GM19324 (cell line): ENCODE measurements around the gene PCBP3.
"Not testable (repeated sequence)": the region's sequence is repeated elsewhere in the genome, so short reads cannot be mapped to it uniquely, and the experiment has no call there.

ENCODE experiments used
- ATAC-seq: cut with Tn5 transposase; IDR thresholded peaks from one replicate; pipeline ENCODE4 v1.9.1; 2021; ENCODE audit warnings: mild to moderate bottlenecking, moderate library complexity; ENCODE audit not compliant: unreplicated experiment, low FRiP score

PCBP3 gene

GRCh38 chr21:45880097-45881068, 236.9 kb downstream of the PCBP3 start:
- no peak for ATAC-seq

GRCh38 chr21:45882645-45883044, 239.1 kb downstream of the PCBP3 start:
- no peak for ATAC-seq

DNA sequence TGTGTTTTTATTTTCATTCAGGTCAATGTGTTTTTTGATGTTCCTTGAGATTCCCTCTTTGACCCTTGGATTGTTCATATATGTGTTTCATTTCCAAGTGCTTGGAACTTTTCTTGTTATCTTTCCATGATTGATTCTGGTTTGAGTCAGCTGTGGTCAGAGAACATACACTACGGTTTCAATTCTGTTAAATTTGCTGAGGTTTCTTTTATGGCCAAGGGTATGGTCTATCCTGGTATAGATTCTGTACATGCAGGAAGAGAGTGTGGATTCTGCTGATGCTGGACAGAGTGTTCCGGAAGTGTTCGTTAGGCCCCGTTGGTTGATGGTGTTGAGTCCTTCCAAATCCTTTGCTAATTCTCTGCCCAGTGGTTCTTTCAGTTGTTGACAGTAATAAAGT, 239.6 kb downstream of the PCBP3 start:
- ATAC-seq = no peak

GRCh38 chr21:45885597-45885929, 242.0 kb downstream of the PCBP3 start:
- no peak for ATAC-seq

DNA sequence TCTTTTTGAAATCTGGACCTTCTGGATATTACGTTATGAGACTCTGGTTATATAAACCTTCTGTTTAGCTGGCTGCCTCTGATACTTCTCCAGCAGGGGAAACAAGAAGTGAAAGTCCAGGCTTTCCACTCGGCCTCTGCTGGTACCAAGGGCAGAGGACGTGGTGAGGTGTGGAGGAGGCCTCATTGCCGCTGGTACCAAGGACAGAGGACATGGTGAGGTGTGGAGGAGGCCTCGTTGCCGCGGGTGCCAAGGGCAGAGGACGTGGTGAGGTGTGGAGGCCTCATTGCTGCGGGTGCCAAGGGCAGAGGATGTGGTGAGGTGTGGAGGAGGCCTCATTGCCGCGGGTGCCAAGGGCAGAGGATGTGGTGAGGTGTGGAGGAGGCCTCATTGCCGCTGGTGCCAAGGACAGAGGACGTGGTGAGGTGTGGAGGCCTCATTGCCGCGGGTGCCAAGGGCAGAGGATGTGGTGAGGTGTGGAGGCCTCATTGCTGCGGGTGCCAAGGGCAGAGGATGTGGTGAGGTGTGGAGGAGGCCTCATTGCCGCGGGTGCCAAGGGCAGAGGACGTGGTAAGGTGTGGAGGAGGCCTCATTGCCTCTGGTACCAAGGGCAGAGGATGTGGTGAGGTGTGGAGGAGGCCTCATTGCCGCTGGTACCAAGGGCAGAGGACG, 242.5 kb downstream of the PCBP3 start:
- not testable (repeated sequence) for ATAC-seq

- ATAC-seq = no peak
These were observed 243.1 kb downstream of the PCBP3 start for GRCh38 chr21:45886610-45887026.

- no peak for ATAC-seq
These were observed 243.6 kb downstream of the PCBP3 start for GRCh38 chr21:45887120-45887611.

DNA sequence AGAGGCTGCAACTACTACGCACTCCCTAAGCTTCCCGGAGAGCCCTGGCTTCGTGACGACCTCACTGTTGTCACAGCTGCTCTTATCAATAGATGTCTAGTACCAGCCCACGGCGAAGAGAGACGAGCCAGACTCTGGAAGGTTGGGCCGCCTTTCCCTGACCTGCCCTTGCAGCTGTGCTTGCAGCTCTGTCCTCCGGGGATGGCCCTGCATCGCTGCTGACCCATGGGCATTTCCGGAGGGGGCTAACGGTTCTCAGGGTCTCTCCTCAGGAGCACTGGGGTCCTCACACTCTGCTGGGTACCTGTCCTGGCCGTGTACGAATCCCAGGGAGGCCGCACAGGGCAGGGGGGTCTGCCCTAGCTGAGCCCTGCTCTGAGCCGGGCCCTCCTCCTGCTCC, 244.3 kb downstream of the PCBP3 start:
- no peak for ATAC-seq

- no peak for ATAC-seq
These were observed 245.0 kb downstream of the PCBP3 start for GRCh38 chr21:45888386-45889009.

DNA sequence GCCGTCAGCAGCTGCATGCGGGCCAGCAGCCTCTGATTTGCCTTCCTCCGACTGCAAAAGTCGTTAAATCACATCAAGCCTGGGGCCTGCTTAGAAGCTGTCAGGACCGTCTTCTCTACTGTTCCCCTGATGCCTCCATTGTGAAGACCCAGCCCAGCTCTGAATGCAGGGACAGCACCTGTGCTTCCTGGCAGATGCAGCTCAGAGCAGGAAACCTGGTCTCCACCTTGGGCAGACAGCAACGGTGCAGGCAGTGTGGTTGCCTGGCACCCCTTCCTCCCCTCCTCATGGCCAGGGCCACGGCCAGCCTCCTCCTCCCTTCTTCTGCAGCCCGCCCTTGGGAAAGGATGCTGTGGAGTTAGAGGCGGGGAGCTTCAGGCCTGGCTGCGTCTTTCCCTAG, 245.7 kb downstream of the PCBP3 start:
- no peak for ATAC-seq

- ATAC-seq = no peak
These were observed 246.4 kb downstream of the PCBP3 start for GRCh38 chr21:45889961-45890360.

DNA sequence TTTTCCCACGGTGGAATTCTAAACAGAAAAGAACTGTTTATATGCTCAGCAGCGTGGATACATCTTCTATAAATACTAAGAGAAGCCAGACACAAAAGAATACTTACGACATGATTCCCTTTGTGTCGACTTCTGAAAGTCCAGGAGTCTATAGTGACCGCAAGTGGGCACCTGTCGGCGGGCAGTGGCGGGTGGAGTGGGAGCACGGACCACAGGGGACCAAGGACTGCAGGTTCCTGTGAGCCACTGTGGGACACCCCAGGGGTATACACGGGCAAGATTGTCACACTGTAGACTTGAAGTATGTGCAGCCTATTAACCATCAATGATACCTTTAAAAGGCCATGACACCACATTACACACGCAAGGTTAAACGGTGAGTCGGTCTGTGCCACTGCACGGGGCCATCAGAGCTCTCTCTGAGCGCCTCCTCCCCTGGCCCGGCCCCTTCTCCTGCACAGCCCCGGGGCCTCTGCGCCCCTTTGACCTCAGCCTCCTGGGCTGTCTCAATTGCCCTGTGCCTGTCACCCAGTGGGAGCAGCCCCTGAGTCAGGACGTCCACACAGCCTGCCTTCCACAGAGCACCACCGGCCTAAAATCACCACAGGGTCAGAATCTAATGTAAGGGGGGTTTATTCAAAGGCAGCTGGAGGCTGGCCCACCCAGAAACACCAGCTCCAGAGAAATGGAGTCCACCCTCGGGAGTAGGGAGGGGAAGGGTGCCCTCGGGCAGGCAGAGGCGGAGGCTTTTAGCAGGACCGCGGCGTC, 248.0 kb downstream of the PCBP3 start:
- ATAC-seq = no peak

DNA sequence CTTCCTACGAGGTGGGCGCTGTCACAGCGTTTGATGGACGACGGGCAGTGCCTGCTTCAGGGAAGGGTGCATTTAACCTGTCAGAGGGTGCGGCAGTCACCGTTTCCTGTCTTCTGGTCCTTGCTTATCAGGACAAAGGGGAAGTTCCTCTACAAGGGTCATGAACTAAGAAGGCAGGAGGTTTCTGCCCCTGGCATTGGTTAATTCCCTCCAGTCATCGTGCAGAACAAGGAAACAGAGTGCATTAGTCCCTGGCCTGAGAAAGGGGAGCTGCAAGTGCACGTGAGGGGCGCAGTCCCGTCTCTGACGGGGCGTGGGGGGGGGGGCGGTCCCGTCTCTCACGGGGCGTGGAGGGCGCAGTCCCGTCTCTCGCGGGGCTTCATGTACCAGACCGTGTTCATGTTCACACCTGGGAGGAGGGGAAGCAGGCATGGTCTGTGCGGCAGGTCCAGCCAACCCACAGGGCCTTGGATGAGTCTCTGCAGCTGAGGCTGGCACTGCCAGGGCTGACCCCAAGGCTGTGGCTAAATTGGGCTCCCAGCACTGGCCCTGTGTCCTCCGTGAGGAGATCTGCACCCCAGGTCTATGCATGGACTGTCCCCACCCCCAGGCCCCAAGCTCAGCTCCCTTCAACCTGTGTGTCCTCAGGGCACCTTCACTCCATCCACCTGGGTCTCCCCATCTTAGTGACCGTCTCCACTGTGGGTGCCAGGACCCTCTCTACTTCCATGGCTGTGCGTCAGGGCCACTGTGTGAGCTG, 248.8 kb downstream of the PCBP3 start:
- ATAC-seq = no peak

DNA sequence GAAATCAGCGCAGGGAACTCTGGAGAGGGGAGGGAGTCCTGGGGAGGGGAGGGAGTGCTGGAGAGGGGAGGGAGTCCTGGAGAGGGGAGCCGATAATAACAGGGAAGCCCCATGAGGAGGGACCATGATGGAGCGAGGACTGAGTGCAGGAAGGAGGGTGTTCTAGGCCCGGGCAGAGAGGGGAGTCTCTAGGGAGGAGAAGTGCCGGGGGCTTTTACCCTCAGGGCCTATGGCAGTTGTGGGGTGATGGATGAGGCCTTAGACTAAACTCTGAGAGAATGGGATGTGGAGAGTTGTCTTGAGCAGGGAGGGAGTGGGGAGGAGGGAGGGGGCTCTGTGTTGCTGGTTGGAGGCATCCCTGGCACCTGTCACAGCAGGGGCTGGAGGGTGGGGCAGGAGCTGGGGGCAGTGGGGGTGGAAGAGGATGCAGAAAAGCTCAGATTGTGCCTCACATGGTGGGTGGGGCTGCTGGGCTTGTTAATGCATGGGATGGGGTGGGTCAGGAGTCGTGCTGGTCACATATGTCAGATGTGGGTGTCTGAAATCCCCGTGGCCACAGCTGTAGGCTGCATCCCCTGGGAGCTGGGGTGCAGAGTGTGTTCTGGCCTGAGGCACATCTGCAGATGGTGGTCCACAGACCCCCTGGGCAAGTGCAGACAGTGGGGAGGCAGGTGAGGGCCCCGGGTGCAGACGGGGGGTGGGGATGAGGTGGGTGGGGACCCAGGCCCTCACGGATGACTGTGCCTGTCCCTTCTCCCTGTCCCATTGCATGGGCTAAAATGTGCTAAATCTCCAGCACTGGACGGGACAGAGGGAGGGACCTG, 249.6 kb downstream of the PCBP3 start:
- no peak for ATAC-seq

GRCh38 chr21:45893740-45894449, 250.4 kb downstream of the PCBP3 start:
- no peak for ATAC-seq

GRCh38 chr21:45894450-45894825, 250.9 kb downstream of the PCBP3 start:
- ATAC-seq = no peak

- ATAC-seq = no peak
These were observed 251.6 kb downstream of the PCBP3 start for GRCh38 chr21:45894906-45895777.
